22Rv1 (cell line): ENCODE results near the gene AHRR.

ENCODE experiments used
- CTCF ChIP-seq: fragments of 450-650 bp; IDR thresholded peaks from 2 replicates; pipeline ENCODE4 v1.5.1; 2017; ENCODE audit warnings: mild to moderate bottlenecking
- ZFX ChIP-seq: fragments of 450-650 bp; IDR thresholded peaks from 2 replicates; pipeline ENCODE4 v1.6.1; 2017; ENCODE audit warnings: antibody characterized with exemption, borderline replicate concordance

GRCh38 chr5:452978-453710 is 131.6 kb downstream of the AHRR start:
- TF ChIP-seq CTCF (no peak), ZFX (no peak)
